HEK293 (cell line): ENCODE measurements around the gene MTHFD1.
A peak's percentile ranks its signal among the peaks of the same experiment; 100 is the strongest.

Source experiments
- CTCF ChIA-PET: fragments of 350-600 bp; formaldehyde crosslinking; extraction: SDS; loops from one replicate; lab custom pipeline; 2021; ENCODE audit warnings: antibody characterized with exemption; lab: Yijun Ruan, JAX
- POLR2A ChIA-PET: fragments of 300-600 bp; formaldehyde crosslinking; extraction: SDS; loops from one replicate; lab custom pipeline; 2020; ENCODE audit warnings: antibody characterized with exemption, inconsistent platforms; lab: Yijun Ruan, JAX
- H3K27ac ChIP-seq: fragments of 200-500 bp; sonication (Bioruptor generic); 2 replicates; pipeline ENCODE4 v1.5.1; 2014; ENCODE audit warnings: low read depth, low read length, control low read depth, inconsistent platforms; ENCODE audit errors: extremely low read depth
- H3K36me3 ChIP-seq, 2 experiments: fragments of 200-500 bp in 1 of 2; sonication (Bioruptor generic) in 1 of 2; 1 replicate in 1 of 2; 2 replicates in 1 of 2; pipeline ENCODE4 v1.5.1; 2014 to 2017; ENCODE audit warnings: inconsistent platforms in 2 of 2, low read length in 2 of 2; ENCODE audit not compliant: control insufficient read depth in 2 of 2, insufficient read depth in 1 of 2
- H3K4me1 ChIP-seq: fragments of 200-500 bp; sonication (Bioruptor generic); 2 replicates; pipeline ENCODE4 v1.5.1; 2014; ENCODE audit warnings: mild to moderate bottlenecking, low read length, inconsistent platforms; ENCODE audit not compliant: control insufficient read depth, insufficient read depth
- H3K4me3 ChIP-seq: 2 replicates; pipeline ENCODE4 v1.5.1; 2011; ENCODE audit warnings: low read depth, mild to moderate bottlenecking, control low read depth, low read length, moderate library complexity
- H3K9me3 ChIP-seq: fragments of 200-500 bp; sonication (Bioruptor generic); 2 replicates; pipeline ENCODE4 v1.5.1; 2014; ENCODE audit warnings: low read depth, low read length, inconsistent platforms; ENCODE audit not compliant: control insufficient read depth, insufficient read depth
- EGR2 ChIP-seq: fragments of 450-650 bp; formaldehyde crosslinking; IDR thresholded peaks from 2 replicates; pipeline ENCODE4 v1.5.1; 2016; ENCODE audit warnings: low read depth, missing biosample characterization, missing genetic modification characterization
- GLI4 ChIP-seq: fragments of 450-650 bp; formaldehyde crosslinking; IDR thresholded peaks from 2 replicates; pipeline ENCODE4 v1.5.1; 2016; ENCODE audit warnings: missing biosample characterization, missing genetic modification characterization
- KLF7 ChIP-seq: fragments of 450-650 bp; formaldehyde crosslinking; IDR thresholded peaks from 2 replicates; pipeline ENCODE4 v1.5.1; 2016; ENCODE audit warnings: missing biosample characterization, missing genetic modification characterization, borderline replicate concordance
- SCRT2 ChIP-seq: fragments of 450-650 bp; formaldehyde crosslinking; IDR thresholded peaks from 2 replicates; pipeline ENCODE4 v1.5.1; 2016; ENCODE audit warnings: missing biosample characterization, missing genetic modification characterization
- TCF7L2 ChIP-seq: IDR thresholded peaks from 2 replicates; pipeline ENCODE4 v1.6.1; 2011; ENCODE audit warnings: low read depth, mild to moderate bottlenecking, inconsistent platforms, low read length, moderate library complexity, borderline replicate concordance
- WT1 ChIP-seq: fragments of 450-650 bp; formaldehyde crosslinking; IDR thresholded peaks from 2 replicates; pipeline ENCODE4 v1.5.1; 2016; ENCODE audit warnings: missing biosample characterization, missing genetic modification characterization
- ZBTB48 ChIP-seq: fragments of 450-650 bp; formaldehyde crosslinking; IDR thresholded peaks from 2 replicates; pipeline ENCODE4 v1.5.1; 2016; ENCODE audit warnings: missing biosample characterization, missing genetic modification characterization
- ZNF114 ChIP-seq: fragments of 450-650 bp; formaldehyde crosslinking; IDR thresholded peaks from 2 replicates; pipeline ENCODE4 v1.5.0; 2017; ENCODE audit warnings: missing biosample characterization, missing genetic modification characterization
- ZNF140 ChIP-seq: fragments of 450-650 bp; formaldehyde crosslinking; IDR thresholded peaks from 2 replicates; pipeline ENCODE4 v1.5.1; 2016; ENCODE audit warnings: missing biosample characterization, missing genetic modification characterization
- ZNF148 ChIP-seq: fragments of 450-650 bp; formaldehyde crosslinking; IDR thresholded peaks from 2 replicates; pipeline ENCODE4 v1.5.0; 2017; ENCODE audit warnings: missing biosample characterization, missing genetic modification characterization, borderline replicate concordance
- ZNF155 ChIP-seq: fragments of 450-650 bp; formaldehyde crosslinking; IDR thresholded peaks from 2 replicates; pipeline ENCODE4 v1.5.1; 2016; ENCODE audit warnings: missing biosample characterization, missing genetic modification characterization
- ZNF394 ChIP-seq: fragments of 450-650 bp; formaldehyde crosslinking; IDR thresholded peaks from 2 replicates; pipeline ENCODE4 v1.5.1; 2016; ENCODE audit warnings: missing biosample characterization, missing genetic modification characterization, mild to moderate bottlenecking, moderate library complexity, borderline replicate concordance
- ZNF398 ChIP-seq: fragments of 450-650 bp; formaldehyde crosslinking; IDR thresholded peaks from 2 replicates; pipeline ENCODE4 v1.5.1; 2017; ENCODE audit warnings: missing biosample characterization, missing genetic modification characterization
- ZNF529 ChIP-seq: fragments of 450-650 bp; formaldehyde crosslinking; IDR thresholded peaks from 2 replicates; pipeline ENCODE4 v1.5.1; 2017; ENCODE audit warnings: missing genetic modification characterization, missing biosample characterization; ENCODE audit not compliant: insufficient replicate concordance
- ZNF555 ChIP-seq: fragments of 450-650 bp; formaldehyde crosslinking; conservative IDR thresholded peaks from 2 replicates; pipeline ENCODE4 v1.5.1; 2017; ENCODE audit warnings: missing biosample characterization, mild to moderate bottlenecking, missing genetic modification characterization, inconsistent platforms
- ZNF600 ChIP-seq: fragments of 450-650 bp; formaldehyde crosslinking; IDR thresholded peaks from 2 replicates; pipeline ENCODE4 v1.5.1; 2016; ENCODE audit warnings: missing biosample characterization, missing genetic modification characterization
- ZNF660 ChIP-seq: fragments of 450-650 bp; IDR thresholded peaks from 2 replicates; pipeline ENCODE4 v1.5.1; 2018; ENCODE audit warnings: missing biosample characterization, mild to moderate bottlenecking, missing genetic modification characterization
- ZNF837 ChIP-seq: fragments of 450-650 bp; formaldehyde crosslinking; IDR thresholded peaks from 2 replicates; pipeline ENCODE4 v1.5.1; 2016; ENCODE audit warnings: missing biosample characterization, missing genetic modification characterization
- TF ChIP-seq, protein P1 (sequence below): fragments of 450-650 bp; formaldehyde crosslinking; IDR thresholded peaks from 2 replicates; pipeline ENCODE4 v1.5.1; 2016; ENCODE audit warnings: missing biosample characterization, missing genetic modification characterization
- TF ChIP-seq, protein P2 (sequence below): fragments of 450-650 bp; formaldehyde crosslinking; IDR thresholded peaks from 2 replicates; pipeline ENCODE4 v1.5.1; 2016; ENCODE audit warnings: missing biosample characterization, missing genetic modification characterization
- TF ChIP-seq, protein P3 (sequence below): fragments of 450-650 bp; formaldehyde crosslinking; IDR thresholded peaks from 2 replicates; pipeline ENCODE4 v1.5.1; 2017; ENCODE audit warnings: missing biosample characterization, missing genetic modification characterization
- TF ChIP-seq, protein P4 (sequence below): fragments of 450-650 bp; formaldehyde crosslinking; IDR thresholded peaks from 2 replicates; pipeline ENCODE4 v1.5.1; 2016; ENCODE audit warnings: missing biosample characterization, missing genetic modification characterization
- TF ChIP-seq, protein P5 (sequence below): fragments of 450-650 bp; formaldehyde crosslinking; IDR thresholded peaks from 2 replicates; pipeline ENCODE4 v1.5.1; 2016; ENCODE audit warnings: missing biosample characterization, missing genetic modification characterization

Gene MTHFD1

GRCh38 chr14:64387782-64388532, at the start of gene MTHFD1:
Gene MTHFD1 (plus strand): TSS chr14:64388353. CDS start chr14:64388428, 75 bp downstream.
- peak within 1 kb of the TSS; percentile 47 for H3K4me3 ChIP-seq
- 0 out of 2 replicates have a peak, but pooled peaks cover 2% of the 10 kb centered on the region for H3K4me1 ChIP-seq
- H3K36me3 ChIP-seq = peaks cover 15 to 32% of the 10 kb centered on the region in 2 experiments; a peak in 2 of 3 replicates
- POLR2A ChIA-PET = interaction anchor here (0.6 to 2.1 kb wide), 28 partner anchors 8 to 889 kb away, joined by 3 to 29 read pairs (median 4); partner anchors contain the start of genes HSPA2, ZBTB1 and ZBTB25
- H3K9me3 ChIP-seq = no peaks in the 10 kb centered on the region
- H3K27ac ChIP-seq = peak within 1 kb of the TSS; percentile 94
- CTCF ChIA-PET = interaction anchor here (0.6 to 2.8 kb wide), 6 partner anchors 10 to 503 kb away, joined by 3 to 14 read pairs (median 4); no protein-coding TSS in a partner anchor
- TF ChIP-seq, protein P1, sequence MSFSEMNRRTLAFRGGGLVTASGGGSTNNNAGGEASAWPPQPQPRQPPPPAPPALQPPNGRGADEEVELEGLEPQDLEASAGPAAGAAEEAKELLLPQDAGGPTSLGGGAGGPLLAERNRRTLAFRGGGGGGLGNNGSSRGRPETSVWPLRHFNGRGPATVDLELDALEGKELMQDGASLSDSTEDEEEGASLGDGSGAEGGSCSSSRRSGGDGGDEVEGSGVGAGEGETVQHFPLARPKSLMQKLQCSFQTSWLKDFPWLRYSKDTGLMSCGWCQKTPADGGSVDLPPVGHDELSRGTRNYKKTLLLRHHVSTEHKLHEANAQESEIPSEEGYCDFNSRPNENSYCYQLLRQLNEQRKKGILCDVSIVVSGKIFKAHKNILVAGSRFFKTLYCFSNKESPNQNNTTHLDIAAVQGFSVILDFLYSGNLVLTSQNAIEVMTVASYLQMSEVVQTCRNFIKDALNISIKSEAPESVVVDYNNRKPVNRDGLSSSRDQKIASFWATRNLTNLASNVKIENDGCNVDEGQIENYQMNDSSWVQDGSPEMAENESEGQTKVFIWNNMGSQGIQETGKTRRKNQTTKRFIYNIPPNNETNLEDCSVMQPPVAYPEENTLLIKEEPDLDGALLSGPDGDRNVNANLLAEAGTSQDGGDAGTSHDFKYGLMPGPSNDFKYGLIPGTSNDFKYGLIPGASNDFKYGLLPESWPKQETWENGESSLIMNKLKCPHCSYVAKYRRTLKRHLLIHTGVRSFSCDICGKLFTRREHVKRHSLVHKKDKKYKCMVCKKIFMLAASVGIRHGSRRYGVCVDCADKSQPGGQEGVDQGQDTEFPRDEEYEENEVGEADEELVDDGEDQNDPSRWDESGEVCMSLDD (tag by site-specific recombination) = peak; percentile 72; the same call in 1 of the 2 replicates
- TF ChIP-seq, protein P2, sequence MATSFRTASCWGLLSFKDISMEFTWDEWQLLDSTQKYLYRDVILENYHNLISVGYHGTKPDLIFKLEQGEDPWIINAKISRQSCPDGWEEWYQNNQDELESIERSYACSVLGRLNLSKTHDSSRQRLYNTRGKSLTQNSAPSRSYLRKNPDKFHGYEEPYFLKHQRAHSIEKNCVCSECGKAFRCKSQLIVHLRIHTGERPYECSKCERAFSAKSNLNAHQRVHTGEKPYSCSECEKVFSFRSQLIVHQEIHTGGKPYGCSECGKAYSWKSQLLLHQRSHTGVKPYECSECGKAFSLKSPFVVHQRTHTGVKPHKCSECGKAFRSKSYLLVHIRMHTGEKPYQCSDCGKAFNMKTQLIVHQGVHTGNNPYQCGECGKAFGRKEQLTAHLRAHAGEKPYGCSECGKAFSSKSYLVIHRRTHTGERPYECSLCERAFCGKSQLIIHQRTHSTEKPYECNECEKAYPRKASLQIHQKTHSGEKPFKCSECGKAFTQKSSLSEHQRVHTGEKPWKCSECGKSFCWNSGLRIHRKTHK (tag by site-specific recombination) = no peak
- TF ChIP-seq ZNF398 (tag by site-specific recombination) (peak; percentile 48), ZNF529 (tag by site-specific recombination) (no peak), ZNF140 (no peak), ZNF155 (tag by site-specific recombination) (no peak), WT1 (peak; percentile 77), ZNF394 (tag by site-specific recombination) (peak; percentile 54), ZNF837 (tag by site-specific recombination) (no peak), ZBTB48 (tag by site-specific recombination) (peak; percentile 91), ZNF148 (tag by site-specific recombination) (no peak), ZNF660 (tag by site-specific recombination) (peak; percentile 66), GLI4 (tag by site-specific recombination) (no peak), ZNF600 (tag by site-specific recombination) (peak; percentile 61), ZNF114 (tag by site-specific recombination) (no peak), SCRT2 (peak; percentile 97), EGR2 (tag by site-specific recombination) (0 out of 2 replicates have a peak, but pooled peaks have one; percentile 12), ZNF555 (no peak), TCF7L2 (no peak), KLF7 (peak; percentile 100)
- TF ChIP-seq, protein P3, sequence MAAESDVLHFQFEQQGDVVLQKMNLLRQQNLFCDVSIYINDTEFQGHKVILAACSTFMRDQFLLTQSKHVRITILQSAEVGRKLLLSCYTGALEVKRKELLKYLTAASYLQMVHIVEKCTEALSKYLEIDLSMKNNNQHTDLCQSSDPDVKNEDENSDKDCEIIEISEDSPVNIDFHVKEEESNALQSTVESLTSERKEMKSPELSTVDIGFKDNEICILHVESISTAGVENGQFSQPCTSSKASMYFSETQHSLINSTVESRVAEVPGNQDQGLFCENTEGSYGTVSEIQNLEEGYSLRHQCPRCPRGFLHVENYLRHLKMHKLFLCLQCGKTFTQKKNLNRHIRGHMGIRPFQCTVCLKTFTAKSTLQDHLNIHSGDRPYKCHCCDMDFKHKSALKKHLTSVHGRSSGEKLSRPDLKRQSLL (tag by site-specific recombination) = 0 out of 2 replicates have a peak, but pooled peaks have one; percentile 67
- TF ChIP-seq, protein P4, sequence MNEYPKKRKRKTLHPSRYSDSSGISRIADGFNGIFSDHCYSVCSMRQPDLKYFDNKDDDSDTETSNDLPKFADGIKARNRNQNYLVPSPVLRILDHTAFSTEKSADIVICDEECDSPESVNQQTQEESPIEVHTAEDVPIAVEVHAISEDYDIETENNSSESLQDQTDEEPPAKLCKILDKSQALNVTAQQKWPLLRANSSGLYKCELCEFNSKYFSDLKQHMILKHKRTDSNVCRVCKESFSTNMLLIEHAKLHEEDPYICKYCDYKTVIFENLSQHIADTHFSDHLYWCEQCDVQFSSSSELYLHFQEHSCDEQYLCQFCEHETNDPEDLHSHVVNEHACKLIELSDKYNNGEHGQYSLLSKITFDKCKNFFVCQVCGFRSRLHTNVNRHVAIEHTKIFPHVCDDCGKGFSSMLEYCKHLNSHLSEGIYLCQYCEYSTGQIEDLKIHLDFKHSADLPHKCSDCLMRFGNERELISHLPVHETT = no peak
- TF ChIP-seq, protein P5, sequence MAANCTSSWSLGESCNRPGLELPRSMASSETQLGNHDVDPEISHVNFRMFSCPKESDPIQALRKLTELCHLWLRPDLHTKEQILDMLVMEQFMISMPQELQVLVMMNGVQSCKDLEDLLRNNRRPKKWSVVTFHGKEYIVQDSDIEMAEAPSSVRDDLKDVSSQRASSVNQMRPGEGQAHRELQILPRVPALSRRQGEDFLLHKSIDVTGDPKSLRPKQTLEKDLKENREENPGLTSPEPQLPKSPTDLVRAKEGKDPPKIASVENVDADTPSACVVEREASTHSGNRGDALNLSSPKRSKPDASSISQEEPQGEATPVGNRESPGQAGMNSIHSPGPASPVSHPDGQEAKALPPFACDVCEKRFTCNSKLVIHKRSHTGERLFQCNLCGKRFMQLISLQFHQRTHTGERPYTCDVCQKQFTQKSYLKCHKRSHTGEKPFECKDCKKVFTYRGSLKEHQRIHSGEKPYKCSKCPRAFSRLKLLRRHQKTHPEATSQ = no peak
